Renal cortex interstitium (tissue), 11 donors: ENCODE measurements around the gene PDK1. TPM values are rescaled to one million over a fixed set of nuclear protein-coding genes. Genes with fewer than 3 reads are reported as not detected.
A peak's percentile ranks its signal among the peaks of the same experiment; 100 is the strongest.
"Not testable (repeated sequence)": the region's sequence is repeated elsewhere in the genome, so short reads cannot be mapped to it uniquely, and the experiment has no call there.

Experiments
- DNase-seq, 11 donors: peaks; one replicate each; pipeline ENCODE4 v3.0.0-alpha.2; 2013; ENCODE audit warnings: low read depth in 9 of 11, low spot score in 4 of 11; ENCODE audit errors: extremely low read depth in 1 of 11
- polyA plus RNA-seq, 3 donors: library from polyadenylated mRNA; unstranded; fragments of 120-200 nt; gene quantifications; one replicate each; pipeline ENCODE4 v1.2.1, GENCODE V29; 2013; ENCODE audit not compliant: insufficient read length in 3 of 3

PDK1 gene
- polyA plus RNA-seq, 3 donors: 10.9 to 18.8 (median 11.6) TPM

DNA sequence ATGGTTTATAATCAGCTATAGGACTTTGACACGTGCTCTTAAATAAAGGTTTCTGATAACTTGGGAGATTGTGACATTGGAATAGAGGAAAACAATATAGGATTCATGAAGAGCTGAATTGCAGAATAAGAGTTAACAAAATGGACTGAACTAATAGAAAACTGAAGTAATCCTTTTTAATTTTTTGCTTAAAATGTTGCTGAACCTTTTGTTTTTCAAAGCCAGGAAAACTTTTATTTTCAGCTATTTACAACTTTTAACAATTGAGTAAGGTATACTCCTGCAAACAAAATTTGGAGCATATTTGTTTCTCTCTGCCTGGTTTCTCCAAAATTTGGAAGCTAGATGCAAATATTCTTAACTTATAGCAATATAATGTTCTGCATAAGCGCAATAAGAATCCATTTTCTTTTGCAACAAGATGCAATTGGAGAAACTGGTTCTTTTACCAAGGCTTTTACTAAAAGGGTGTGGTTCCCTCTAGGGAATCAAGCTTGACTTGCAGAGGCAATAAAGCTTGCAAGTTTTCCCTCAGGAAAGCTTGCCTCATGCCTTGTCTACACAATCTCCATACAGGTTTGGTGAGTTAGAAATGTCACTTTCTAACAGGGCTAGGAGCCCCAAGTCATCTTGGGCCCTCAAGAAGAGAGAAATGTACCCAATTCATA, 10.3 kb upstream of the PDK1 start:
- DNase-seq: no peak

DNA sequence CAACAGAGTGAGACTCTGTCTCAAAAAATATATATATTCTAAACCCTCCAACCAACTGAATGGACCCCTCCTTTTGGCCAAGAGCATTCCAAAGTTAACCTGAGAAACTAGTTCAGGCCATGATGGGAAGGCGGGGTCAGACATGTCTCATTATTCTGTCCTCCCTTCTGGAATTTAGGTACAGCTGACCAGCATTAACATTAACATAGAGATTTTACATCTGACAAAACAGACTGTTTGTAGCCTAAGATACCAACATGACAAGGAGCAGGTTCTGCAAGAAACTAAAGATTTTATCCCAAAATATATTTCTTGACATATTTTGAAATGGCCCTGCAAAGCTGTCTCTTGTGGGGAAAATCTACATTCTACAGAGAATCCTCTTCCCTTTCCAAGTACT, 6.8 kb upstream of the PDK1 start:
- DNase-seq: no peak

GRCh38 chr2:172549802-172550201, 6.1 kb upstream of the PDK1 start:
- DNase-seq: not testable (repeated sequence)

DNA sequence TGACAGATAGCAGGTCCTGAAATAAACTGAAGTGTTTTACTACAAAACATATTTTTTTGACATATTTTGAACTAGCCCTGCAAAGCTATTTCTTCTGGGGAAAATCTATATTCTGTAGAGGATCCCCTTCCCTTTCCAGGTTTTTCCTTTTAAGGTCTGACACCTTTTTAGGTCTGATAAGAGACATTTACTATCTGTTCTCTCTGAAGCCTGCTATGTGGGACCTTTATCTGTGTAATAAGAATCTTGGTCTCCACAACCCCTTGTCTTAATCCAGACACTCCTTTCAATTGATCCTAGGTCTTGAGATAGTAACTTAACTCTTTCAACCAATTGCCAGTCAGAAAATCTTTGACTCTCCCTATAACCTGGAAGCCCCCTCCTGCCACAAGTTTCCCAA, 5.5 kb upstream of the PDK1 start:
- no peak for DNase-seq

- no peak for DNase-seq
Observed at GRCh38 chr2:172551271-172551670, 4.6 kb upstream of the PDK1 start.

- DNase-seq: no peak
Observed at GRCh38 chr2:172552547-172553291, 3.2 kb upstream of the PDK1 start.

GRCh38 chr2:172554352-172555271, 1.3 kb upstream of the PDK1 start:
- DNase-seq: no peak

DNA sequence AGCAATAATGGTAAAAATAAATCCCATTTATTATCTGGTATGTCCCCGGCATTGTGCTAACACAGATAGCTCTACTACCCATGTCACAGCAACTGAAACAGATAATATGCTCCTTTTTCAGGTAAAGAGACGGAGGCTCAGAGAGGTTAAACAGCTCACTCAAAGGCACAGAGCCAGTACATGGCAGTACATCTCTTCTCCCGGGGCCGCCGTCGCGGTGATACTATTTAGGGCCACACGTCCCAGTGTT, 693 bp upstream of the PDK1 start:
- no peak for DNase-seq

GRCh38 chr2:172556284-172557033, 569 bp downstream of the PDK1 start:
- DNase-seq: peak in 8 of 11 donors; percentile 16 to 53 (median 40)

DNA sequence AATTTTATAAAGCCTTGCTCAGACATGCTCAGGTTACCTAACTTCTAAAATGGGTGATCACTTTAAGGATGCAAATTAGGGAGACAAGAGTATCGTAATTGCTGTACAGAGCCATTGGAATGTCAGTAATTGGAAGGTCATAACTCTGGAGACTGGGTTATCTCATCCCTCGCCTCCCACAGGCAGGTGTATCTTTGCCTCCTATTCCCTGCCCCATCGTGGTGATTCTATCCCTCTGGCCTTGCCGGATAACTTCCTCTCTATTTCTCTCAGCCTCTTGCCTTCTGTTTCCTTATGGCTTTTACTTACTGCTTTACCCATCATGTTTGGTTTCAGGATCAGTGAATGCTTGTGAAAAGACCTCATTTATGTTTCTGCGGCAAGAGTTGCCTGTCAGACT, 2.5 kb downstream of the PDK1 start:
- DNase-seq: no peak

DNA sequence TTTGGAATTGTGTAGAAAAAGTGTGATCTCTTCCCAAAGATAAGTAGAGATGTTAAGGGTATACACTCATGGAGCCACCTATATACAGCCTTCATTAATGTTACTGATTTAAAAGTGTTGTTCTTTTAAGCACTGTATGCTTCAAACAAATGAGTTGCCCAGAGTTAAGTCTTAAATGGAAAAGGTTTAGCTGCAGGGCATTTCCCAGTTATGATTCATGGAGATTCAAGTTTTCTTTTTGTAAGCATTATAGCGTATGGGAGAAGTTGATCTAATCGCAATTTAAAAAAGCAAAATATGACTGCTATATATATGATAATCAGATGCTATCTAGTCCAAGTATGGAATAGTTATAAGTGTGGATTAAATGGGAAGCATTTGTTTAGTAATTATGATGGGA, 4.8 kb downstream of the PDK1 start:
- DNase-seq: no peak

DNA sequence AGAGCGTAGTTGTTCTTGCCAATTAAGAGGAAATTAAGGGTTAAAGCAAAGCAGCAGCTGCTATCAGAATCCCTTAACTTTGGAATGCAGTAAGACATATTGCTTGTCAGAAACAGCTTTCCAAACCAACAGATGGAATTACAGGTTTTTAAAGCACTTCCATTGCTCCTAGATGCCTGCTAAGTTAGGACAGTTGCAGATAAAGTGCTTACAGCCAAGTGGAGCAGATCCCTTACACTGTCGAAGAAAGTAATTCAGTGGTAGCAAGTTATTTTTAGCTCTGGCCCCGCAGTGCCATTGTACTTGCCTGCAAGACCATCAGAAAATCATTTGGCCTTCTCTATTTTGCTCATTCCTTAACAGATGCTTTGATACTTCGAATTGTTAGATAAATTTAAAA, 5.4 kb downstream of the PDK1 start:
- DNase-seq: no peak

DNA sequence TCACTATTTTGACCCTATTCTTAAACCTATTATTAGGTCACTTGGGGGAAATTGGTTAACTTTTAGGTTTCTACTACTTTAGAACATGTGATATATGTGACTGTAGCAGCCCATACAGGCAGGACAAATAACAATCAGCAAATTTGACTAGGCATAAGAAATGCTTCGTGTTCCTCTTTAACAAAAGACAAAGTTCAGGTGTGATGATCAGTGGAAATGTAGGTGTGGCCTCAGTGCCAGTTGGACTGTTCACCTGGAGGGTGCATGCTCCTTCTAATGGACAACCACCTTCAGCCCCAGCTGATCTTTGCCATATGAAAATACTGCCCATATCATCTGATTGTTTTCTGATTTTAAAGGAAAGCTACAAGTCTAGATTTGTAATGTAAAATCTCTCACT, 6.4 kb downstream of the PDK1 start:
- no peak for DNase-seq

GRCh38 chr2:172564376-172564775, 8.5 kb downstream of the PDK1 start:
- no peak for DNase-seq

- no peak for DNase-seq
Observed at GRCh38 chr2:172571245-172571644, 15.4 kb downstream of the PDK1 start.

DNA sequence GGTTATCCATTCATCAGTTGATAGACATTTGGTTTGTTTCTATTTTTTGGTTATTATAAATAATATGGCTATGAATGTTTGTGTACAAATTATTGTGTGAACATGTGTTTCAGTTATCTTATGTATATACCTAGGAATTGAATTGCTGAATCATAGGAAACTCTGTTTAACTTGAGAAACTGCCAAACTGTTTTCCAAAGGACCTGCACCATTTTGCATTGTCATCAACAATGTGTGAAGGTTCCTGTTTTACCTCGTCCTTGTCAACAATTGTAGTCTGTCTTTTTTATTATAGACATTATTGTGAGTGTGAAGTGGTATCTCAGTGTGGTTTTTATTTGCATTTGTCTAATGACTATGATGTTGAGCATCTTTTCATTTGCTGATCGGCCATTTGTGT, 17.1 kb downstream of the PDK1 start:
- DNase-seq: no peak

DNA sequence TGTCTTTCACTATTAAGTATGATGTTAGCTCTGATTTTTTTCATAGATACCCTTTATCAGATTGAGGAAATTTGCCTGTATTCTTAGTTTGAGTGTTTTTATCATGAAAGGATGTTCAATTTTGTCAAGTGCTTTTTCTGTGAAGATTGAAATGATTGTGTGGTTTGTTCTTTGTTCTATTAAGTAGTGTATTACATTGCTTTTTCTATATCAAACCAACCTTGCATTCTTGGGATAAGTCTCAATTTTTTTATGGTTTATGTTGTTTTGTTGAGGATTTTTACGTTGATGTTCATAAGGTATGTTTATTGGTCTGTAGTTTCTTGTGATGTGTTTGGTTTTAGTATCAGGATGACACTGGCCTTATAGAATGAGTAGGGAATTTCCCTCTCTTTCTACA, 19.1 kb downstream of the PDK1 start:
- no peak for DNase-seq

DNA sequence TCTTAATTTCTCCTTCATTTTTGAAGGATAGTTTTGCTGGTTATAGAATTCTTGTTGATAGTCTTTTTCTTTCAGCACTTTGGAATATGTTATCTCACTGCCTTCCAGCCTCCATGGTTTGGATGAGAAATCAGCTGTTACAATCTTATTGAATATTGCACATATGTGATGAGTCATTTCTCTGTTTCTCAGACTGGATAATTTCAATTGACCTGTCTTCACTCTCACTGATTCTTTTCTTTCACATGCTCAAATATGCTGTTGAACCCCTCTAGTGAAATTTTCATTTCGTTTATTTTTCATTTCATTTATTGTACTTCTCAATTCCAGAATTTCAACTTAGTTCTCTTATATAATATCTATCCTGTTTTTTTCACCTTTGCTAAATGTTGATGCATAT, 22.2 kb downstream of the PDK1 start:
- DNase-seq: no peak

DNA sequence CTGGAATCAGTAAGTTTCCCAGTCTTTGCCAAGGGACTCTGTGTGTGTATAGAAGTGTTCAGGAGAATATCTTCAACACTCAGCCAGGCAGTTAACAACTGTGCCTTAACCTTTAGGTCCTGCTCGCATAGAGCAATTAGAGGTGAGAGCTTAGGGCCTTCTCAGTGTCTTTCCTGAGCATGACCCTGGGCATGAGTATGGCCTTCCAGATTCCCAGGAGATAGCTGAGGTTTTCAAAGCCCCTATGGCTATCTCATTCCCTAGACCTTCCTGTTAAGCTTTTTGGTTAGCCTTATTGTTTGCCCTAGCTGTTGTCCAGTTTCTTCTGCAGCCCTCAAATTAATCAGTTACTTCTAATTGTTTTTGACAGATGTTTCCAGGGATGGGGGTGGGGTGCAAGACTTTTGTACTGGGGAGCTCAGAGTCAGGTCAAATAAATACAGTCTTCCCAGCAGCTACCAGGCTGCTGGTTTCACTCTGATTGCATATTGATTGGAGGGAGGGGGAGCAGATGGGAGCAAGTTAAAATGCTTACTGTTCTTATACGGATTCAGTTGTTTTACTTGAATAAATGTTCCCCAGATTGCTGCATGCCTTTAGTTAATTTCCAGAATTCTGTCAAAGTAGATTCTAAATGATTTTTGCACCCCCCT, 23.1 kb downstream of the PDK1 start:
- no peak for DNase-seq
